Superior temporal gyrus (tissue), 1 donor: Measurements from ENCODE around the gene DNASE2B.

Experiments used
- DNase-seq: peaks from one replicate; pipeline ENCODE4 v3.0.0-alpha.2; 2016; ENCODE audit errors: extremely low spot score

Gene DNASE2B

DNA sequence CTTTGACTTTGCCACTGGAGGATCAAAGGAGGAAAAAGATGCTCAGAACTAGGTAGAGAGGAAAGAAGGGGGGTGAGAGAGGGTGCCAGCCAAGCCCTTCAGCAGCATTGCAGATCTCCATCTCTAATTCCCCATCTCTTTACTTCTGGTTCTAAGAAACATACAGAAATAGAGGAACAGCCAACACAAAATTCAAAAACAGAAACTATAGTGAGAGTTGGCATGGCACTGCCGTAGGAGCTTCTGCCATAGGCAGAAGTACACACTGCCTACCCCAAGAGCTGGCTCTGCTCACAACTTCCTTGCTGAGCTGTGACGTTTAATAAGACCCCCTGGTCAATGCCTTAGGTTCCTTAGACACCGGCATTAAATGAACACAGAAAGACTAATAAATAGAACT is 54.2 kb downstream of the DNASE2B start:
- no peak for DNase-seq

DNA sequence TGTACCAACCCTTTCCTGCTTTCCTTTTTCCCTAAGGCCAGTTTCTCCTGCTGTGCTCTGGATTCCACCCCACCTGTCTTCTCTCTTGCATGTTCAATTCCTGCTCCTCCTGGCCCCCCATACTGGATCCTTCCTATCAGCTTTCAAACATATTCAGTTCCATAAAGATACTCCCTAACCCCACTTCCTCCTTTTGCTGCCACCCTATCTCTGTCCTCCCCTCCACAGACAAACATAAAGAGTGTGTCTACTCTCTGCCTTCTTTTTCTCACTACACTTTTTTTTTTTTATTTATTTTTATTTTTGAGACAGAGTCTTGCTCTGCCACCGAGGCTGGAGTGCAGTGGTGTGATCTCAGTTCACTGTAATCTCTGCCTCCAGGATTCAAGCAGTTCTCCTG is 63.8 kb downstream of the DNASE2B start:
- DNase-seq: no peak
